ENCODE results near the gene KRTAP5-7. TPM values are rescaled to one million over a fixed set of nuclear protein-coding genes. Genes with fewer than 3 reads are reported as not detected.

Gene KRTAP5-7
- total RNA-seq, 3 donors from 2014 or later (not counting 1 experiment from before 2014, with no cell fraction given): 0.19 to 0.25 TPM; not detected in 1

- no peaks in the 10 kb centered on the region for H3K27me3 Mint-ChIP-seq (ENCODE audit: low read depth in 2 of 2)
- intact Hi-C loops (cut with micrococcal nuclease): no loop called here
- peaks cover 71% of the 10 kb centered on the region for H3K36me3 ChIP-seq (ENCODE audit: control insufficient read depth, insufficient read depth, low read length)
- DNase-seq (no peak), ATAC-seq (no peak)
- peaks cover 0 to 14% of the 10 kb centered on the region in 2 donors for H3K4me1 Mint-ChIP-seq
- H3K36me3 Mint-ChIP-seq: peaks cover 18% of the 10 kb centered on the region
- 94% methylated on average over 6 of the region's 6 CpGs for WGBS (ENCODE audit: insufficient coverage)
- H3K9me3 Mint-ChIP-seq: no peaks in the 10 kb centered on the region
- no peak overlapping the region for H3K27ac ChIP-seq (ENCODE audit: low read length)
- H3K27me3 ChIP-seq (ENCODE audit: control insufficient read depth, insufficient read depth, low read length): no peaks in the 10 kb centered on the region
- no peak overlapping the region for H3K4me3 ChIP-seq (ENCODE audit: low read length)
- H3K4me3 Mint-ChIP-seq: no peak overlapping the region
- TF ChIP-seq CTCF (IDR thresholded peaks at IDR 0.05): no peak
- H3K4me1 ChIP-seq (ENCODE audit: control insufficient read depth, insufficient read depth, low read length): no peaks in the 10 kb centered on the region
- H3K27ac Mint-ChIP-seq: no peak overlapping the region
- H3K9me3 ChIP-seq (ENCODE audit: control insufficient read depth, insufficient read depth, low read length): no peaks in the 10 kb centered on the region
Observed at GRCh38 chr11:71483692-71484091, 43.4 kb upstream of the KRTAP5-7 start.

GRCh38 chr11:71484248-71485062 is 42.6 kb upstream of the KRTAP5-7 start:
- DNase-seq (no peak), ATAC-seq (no peak)
- intact Hi-C loops (cut with micrococcal nuclease): no loop called here
- H3K9me3 Mint-ChIP-seq: no peaks in the 10 kb centered on the region
- H3K4me1 Mint-ChIP-seq: peaks cover 0 to 14% of the 10 kb centered on the region in 2 donors
- Histone ChIP-seq H3K9me3 (ENCODE audit: control insufficient read depth, insufficient read depth, low read length) (no peaks in the 10 kb centered on the region), H3K4me3 (ENCODE audit: low read length) (no peak overlapping the region), H3K4me1 (ENCODE audit: control insufficient read depth, insufficient read depth, low read length) (no peaks in the 10 kb centered on the region), H3K36me3 (ENCODE audit: control insufficient read depth, insufficient read depth, low read length) (peaks cover 71% of the 10 kb centered on the region), H3K27me3 (ENCODE audit: control insufficient read depth, insufficient read depth, low read length) (no peaks in the 10 kb centered on the region), H3K27ac (ENCODE audit: low read length) (no peak overlapping the region)
- WGBS (ENCODE audit: insufficient coverage): 97% methylated on average over 23 of the region's 23 CpGs
- no peak overlapping the region for H3K27ac Mint-ChIP-seq
- H3K27me3 Mint-ChIP-seq (ENCODE audit: low read depth in 2 of 2): no peaks in the 10 kb centered on the region
- peaks cover 18% of the 10 kb centered on the region for H3K36me3 Mint-ChIP-seq
- H3K4me3 Mint-ChIP-seq: no peak overlapping the region
- TF ChIP-seq CTCF (IDR thresholded peaks at IDR 0.05): no peak

GRCh38 chr11:71485063-71485399 is 42.0 kb upstream of the KRTAP5-7 start:
- Mint-ChIP-seq H3K27me3 (ENCODE audit: low read depth in 2 of 2) (no peaks in the 10 kb centered on the region), H3K4me1 (peaks cover 0 to 14% of the 10 kb centered on the region in 2 donors), H3K9me3 (no peaks in the 10 kb centered on the region), H3K4me3 (no peak overlapping the region), H3K27ac (no peak overlapping the region), H3K36me3 (peaks cover 18% of the 10 kb centered on the region)
- Histone ChIP-seq H3K4me3 (ENCODE audit: low read length) (no peak overlapping the region), H3K27me3 (ENCODE audit: control insufficient read depth, insufficient read depth, low read length) (no peaks in the 10 kb centered on the region), H3K27ac (ENCODE audit: low read length) (no peak overlapping the region), H3K4me1 (ENCODE audit: control insufficient read depth, insufficient read depth, low read length) (no peaks in the 10 kb centered on the region), H3K9me3 (ENCODE audit: control insufficient read depth, insufficient read depth, low read length) (no peaks in the 10 kb centered on the region), H3K36me3 (ENCODE audit: control insufficient read depth, insufficient read depth, low read length) (peaks cover 73% of the 10 kb centered on the region)
- intact Hi-C loops (cut with micrococcal nuclease): no loop called here
- 98% methylated on average over 6 of the region's 6 CpGs for WGBS (ENCODE audit: insufficient coverage)
- TF ChIP-seq CTCF (IDR thresholded peaks at IDR 0.05): no peak
- DNase-seq (no peak), ATAC-seq (no peak)

- peak overlapping the region in 1 of 2 donors; percentile 27 for H3K27ac Mint-ChIP-seq
- Histone ChIP-seq H3K27me3 (ENCODE audit: control insufficient read depth, insufficient read depth, low read length) (no peaks in the 10 kb centered on the region), H3K36me3 (ENCODE audit: control insufficient read depth, insufficient read depth, low read length) (peaks cover 77% of the 10 kb centered on the region), H3K4me1 (ENCODE audit: control insufficient read depth, insufficient read depth, low read length) (no peaks in the 10 kb centered on the region), H3K27ac (ENCODE audit: low read length) (no peak overlapping the region), H3K4me3 (ENCODE audit: low read length) (no peak overlapping the region), H3K9me3 (ENCODE audit: control insufficient read depth, insufficient read depth, low read length) (no peaks in the 10 kb centered on the region)
- no peak overlapping the region for H3K4me3 Mint-ChIP-seq
- 97% methylated on average over 18 of the region's 18 CpGs for WGBS (ENCODE audit: insufficient coverage)
- ATAC-seq: no peak
- H3K27me3 Mint-ChIP-seq (ENCODE audit: low read depth in 2 of 2): no peaks in the 10 kb centered on the region
- H3K9me3 Mint-ChIP-seq: no peaks in the 10 kb centered on the region
- peaks cover 0 to 14% of the 10 kb centered on the region in 2 donors for H3K4me1 Mint-ChIP-seq
- DNase-seq: no peak
- TF ChIP-seq CTCF (IDR thresholded peaks at IDR 0.05): no peak
- peaks cover 18% of the 10 kb centered on the region for H3K36me3 Mint-ChIP-seq
- intact Hi-C loops (cut with micrococcal nuclease): no loop called here
Observed at GRCh38 chr11:71485466-71485865, 41.6 kb upstream of the KRTAP5-7 start.

Measured in natural killer cell (primary cell).